Measurements from ENCODE around the gene TBC1D20.
"Not testable (repeated sequence)": the region's sequence is repeated elsewhere in the genome, so short reads cannot be mapped to it uniquely, and the experiment has no call there.

Gene TBC1D20

GRCh38 chr20:476561-477249, 14.4 kb upstream of the TBC1D20 start:
- DNase-seq (ENCODE audit: low read depth in 2 of 3, low spot score in 2 of 3), result not testable (repeated sequence)

DNA sequence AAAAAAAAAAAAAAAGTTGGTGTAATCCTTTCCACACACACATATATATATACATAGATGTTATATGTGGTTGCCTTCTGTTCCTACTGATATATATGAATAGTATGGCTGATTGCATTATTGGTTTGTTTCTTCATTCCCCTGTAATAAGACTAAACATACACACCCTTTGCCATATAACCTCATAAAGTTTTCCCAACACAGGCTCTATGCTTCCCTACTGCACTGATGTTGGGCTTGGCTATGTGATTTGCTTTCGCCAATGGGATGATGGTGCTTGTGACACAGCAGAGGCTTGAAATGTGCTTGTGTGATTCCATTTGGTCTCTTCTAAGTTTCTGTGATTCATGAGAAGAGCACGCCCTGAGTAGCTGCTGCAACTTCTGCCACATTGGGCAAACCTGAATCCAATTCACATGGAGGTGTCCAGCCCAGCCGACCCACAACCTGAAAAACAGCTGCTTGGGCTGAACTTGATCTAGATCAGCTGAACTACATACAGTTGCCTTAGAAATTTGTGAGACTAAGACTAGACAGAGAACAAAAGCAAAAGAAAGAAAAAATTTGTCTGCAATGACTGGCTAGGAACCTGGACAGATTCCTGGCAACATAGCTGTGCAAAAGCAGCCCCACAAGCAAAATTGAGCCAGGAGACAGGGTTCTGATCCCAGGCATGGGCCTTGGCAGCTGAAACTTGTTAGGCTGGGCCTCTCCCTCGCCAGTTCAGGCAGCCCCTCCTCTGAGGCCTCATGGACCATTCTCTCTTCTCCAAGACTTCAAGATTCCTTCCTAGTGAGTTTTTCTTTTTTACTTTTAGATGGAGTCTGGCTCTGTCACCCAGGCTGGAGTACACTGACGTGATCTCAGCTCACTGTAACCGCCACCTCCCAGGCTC, 13.4 kb upstream of the TBC1D20 start:
- no peak for DNase-seq (ENCODE audit: low read depth in 2 of 3, low spot score in 2 of 3)

- DNase-seq (ENCODE audit: low read depth in 2 of 3, low spot score in 2 of 3), result no peak
Measured at GRCh38 chr20:474581-474980, 12.2 kb upstream of the TBC1D20 start.

DNA sequence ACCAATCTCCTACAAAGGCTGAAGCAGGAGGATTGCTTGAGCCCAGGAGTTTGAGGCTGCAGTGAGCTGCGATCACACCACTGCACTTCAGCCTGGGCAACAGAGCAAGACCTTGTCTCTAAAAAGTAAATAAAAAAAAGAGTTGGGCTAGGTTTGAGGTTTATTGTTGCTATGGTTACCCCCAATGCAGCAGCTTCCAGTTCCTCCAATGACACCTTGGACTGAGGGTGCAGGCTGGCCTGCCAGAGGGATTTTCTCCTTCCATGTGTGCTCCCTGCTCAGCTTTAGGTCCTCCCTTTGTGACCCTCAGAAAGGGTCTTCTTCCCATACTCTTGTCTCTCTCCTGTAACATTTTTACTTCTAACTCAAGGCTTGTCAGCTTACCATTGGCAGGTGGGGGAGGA, 10.6 kb upstream of the TBC1D20 start:
- no peak for DNase-seq (ENCODE audit: low read depth in 2 of 3, low spot score in 2 of 3)

- no peak for DNase-seq (ENCODE audit: low read depth in 2 of 3, low spot score in 2 of 3)
Measured at GRCh38 chr20:472137-472846, 10.0 kb upstream of the TBC1D20 start.

DNA sequence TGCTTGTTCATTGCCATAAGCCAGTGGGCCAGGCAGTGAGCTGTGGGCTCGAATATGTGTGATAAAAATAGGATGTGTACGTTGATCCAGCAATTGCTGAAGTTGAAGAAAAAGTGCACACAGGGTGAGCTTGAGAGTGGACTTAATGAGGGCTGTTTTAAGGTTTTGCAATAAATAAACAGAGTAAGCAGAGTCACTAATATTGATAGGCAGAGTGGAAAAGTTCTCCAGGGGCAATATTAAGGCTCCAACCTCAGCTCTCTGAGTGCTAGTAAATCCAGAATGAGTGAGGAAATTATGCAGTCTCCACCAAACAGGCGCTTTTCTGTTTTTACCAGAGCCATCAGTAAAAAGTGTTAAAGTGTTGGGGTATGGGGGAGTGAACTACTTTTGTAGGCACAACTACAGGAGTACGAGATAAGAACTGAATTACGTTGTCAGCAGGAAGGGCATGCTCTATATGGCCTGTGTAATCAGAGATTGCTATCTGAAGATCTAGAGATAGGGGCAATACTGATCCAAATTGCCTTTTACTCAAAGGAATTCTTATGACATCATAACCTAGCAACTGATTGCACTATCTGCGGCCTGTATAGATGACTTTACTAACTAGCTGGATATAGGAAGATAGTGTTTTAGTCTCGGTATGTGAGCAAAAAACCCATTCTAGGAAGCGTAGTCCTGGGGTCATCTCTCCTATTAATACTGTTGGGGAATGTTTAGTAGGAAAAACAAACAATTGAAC, 7.6 kb upstream of the TBC1D20 start:
- no peak for DNase-seq (ENCODE audit: low read depth in 2 of 3, low spot score in 2 of 3)

- DNase-seq (ENCODE audit: low read depth in 2 of 3, low spot score in 2 of 3), result no peak
Measured at GRCh38 chr20:467755-468154, 5.4 kb upstream of the TBC1D20 start.

DNA sequence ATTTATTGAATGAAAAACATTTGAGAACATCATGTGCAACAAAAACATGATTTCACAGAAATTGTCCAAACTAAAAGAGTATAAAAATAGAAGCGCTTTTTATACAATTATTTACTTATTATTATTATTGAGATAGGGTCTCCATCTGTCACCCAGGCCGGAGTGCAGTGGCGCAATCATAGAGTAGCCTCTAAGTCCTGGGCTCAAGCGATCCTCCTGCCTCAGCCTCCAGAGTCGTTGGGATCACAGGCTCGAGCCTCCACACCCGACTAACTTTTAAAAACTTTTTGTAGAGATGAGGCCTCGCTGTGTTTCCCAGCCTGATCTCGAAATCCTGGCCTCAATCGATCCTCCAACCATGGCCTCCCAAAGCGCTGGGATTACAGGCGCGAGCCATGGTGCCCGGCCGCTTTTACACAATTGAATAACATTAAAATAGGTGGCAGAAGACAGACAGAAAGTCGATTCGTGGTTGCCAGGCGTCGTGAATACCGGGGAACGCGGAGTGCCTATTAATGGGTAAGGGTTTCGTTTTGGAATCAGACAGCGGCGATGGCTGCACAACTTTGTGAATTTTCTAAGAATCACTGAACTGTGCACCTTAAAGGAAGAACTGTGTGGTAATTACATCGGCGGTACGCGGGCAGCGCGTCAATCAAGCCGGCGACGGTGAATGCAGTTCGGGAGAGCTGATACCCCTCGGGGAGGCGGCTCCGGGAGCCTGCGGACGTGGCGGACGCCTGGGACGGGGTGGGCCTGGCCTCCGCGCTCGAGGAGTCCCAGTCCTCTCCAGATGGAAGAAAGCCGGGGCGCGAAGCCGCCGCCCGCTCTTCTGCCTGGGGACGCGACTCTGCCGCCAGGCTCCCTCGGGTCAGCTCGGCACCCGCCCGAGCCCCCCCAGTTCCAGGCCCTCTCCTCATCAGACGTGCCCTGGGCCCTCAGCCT, 807 bp downstream of the TBC1D20 start:
- peak; percentile 21 to 43 (median 40) for DNase-seq (ENCODE audit: low read depth in 2 of 3, low spot score in 2 of 3)

DNA sequence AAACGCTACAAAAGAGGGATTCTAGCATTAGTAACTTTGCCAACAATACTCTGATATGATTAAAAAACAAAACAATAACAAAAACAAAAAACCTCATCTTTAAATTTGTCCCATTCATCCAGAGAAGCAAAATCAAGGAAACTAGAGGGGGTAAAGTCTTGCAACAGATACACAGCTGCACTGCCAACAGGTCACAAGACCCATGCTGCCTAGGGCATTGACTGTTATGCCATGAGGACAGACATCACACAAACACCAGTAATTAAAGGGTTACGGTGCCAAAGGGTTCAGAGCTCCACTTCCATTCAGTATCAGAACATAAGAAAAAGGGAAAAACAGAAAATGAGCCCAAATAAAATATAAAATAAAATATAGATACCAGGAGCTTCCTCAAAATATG, 1.6 kb downstream of the TBC1D20 start:
- DNase-seq (ENCODE audit: low read depth in 2 of 3, low spot score in 2 of 3), result no peak

DNA sequence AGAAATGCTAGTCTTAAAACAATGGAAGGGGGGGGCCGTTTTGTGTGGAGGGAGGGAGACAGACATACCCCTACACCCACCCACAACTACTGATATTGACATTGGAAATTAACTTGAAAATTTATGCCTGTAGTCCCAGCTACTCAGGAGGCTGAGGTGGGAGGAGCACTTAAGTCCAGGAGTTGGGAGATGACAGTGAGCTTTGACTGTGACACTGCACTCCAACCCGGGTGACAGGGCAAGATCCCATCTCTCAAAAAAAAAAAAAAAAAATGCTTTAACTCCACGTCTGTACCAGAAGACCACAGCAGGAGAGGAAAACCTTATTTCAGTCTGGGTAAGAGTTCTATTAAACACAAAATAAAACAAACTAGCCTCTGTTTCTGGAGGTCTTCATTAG, 2.2 kb downstream of the TBC1D20 start:
- DNase-seq (ENCODE audit: low read depth in 2 of 3, low spot score in 2 of 3), result no peak

DNA sequence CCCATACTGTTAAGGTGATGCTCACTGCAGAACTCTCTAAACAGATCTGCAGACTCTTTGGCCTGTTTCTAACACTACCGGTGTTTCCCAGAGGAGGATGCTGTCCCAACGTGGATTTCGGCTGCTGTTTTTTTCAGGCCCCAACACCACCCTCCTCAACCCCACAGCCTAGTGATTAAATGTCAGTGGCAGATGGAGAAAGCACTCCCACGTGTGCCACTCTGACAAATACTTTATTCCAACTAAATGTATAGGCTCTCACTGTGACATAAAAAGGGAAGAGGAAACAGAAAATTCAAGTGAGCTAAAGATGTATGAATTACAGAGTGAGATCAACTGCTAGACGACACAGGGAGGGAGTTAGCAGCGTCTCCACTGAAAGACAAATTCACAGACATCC, 3.6 kb downstream of the TBC1D20 start:
- no peak for DNase-seq (ENCODE audit: low read depth in 2 of 3, low spot score in 2 of 3)

GRCh38 chr20:454951-455350, 7.4 kb downstream of the TBC1D20 start:
- no peak for DNase-seq (ENCODE audit: low read depth in 2 of 3, low spot score in 2 of 3)

DNA sequence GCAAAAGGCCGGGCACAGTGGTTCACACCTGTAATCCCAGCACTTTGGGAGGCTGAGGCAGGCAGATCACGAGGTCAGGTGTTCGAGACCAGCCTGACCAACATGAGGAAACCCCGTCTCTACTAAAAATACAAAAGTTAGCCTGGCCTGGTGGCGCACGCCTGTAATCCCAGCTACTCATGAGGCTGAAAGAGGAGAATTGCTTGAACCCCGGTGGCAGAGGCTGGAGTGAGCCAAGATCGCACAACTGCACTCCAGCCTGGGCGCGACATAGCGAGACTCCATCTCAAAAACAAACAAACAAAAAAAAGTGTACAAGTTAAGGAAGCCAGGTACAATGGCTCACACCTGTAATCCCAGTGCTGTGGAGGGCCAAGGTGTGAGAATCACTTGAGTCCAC, 10.3 kb downstream of the TBC1D20 start:
- DNase-seq (ENCODE audit: low read depth in 2 of 3, low spot score in 2 of 3), result not testable (repeated sequence)

- no peak for DNase-seq (ENCODE audit: low read depth in 2 of 3, low spot score in 2 of 3)
Measured at GRCh38 chr20:445514-446336, 16.6 kb downstream of the TBC1D20 start.

- DNase-seq (ENCODE audit: low read depth in 2 of 3, low spot score in 2 of 3), result no peak
Measured at GRCh38 chr20:444862-445426, 17.4 kb downstream of the TBC1D20 start.

DNA sequence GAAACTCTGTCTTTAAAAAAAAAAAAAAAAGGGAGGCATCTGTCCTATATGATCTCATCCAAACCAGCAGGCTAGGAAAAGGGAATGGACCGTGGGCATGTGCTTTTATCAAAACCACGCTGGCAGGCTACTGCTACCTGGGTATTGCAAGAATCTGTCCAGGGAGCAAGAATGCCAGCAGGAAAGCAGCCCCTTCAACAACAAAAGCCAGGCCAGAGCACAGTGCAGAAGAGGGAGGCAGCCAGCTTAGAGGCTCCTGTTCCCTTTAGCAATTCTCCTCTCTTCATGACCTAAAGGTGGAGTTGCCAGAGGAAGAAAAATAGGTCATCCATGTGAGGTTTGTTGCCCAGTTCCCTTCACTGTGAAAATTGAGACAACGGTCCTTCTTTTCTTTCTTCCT, 18.2 kb downstream of the TBC1D20 start:
- DNase-seq (ENCODE audit: low read depth in 2 of 3, low spot score in 2 of 3), result no peak

DNA sequence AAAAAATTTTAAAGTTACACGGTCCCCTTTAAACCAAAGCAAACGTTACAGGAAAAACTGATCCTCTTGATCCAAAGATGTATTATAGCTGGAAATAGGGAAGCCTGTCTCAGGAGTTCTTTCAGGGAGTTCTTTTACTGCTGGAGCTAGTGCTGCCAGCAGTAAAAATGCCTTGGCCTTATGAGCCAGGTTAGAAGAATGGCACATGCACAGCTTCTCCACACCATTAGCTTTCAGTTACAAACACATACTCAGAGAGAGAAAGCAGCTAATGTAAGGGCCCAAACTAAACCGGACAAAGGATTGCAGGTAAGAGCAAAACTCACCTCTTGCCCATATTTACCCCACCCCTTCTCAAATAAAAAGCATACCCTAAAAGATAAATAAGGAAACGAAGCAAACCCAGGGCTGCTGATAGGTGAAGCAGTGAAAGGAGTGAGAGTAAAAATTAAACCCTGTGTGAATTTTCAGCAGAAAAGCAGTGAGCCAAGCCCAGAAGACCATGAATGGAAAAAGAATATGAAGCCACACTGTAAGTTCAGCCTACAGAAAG, 19.0 kb downstream of the TBC1D20 start:
- DNase-seq (ENCODE audit: low read depth in 2 of 3, low spot score in 2 of 3), result no peak

- DNase-seq (ENCODE audit: low read depth in 2 of 3, low spot score in 2 of 3), result no peak
Measured at GRCh38 chr20:440636-441035, 21.7 kb downstream of the TBC1D20 start.

DNA sequence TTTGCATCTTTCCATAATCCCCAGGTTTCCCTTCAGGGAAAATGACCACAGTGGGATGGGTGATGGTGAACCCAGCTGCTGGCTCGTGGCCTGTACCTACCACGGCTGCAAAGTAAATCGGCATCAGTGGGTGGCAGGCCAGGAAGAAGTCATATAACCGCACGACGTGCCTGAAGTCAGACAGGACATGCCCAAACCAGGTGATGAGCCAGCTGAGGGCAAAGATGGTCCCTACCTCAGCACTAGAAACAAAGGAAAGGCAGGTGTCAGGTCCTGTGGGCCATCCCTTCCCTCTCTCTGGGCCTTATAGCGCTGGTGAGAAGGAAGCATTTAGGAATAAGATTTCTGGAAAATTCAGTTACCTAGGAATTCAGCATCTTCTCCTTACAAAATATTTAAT, 22.2 kb downstream of the TBC1D20 start:
- no peak for DNase-seq (ENCODE audit: low read depth in 2 of 3, low spot score in 2 of 3)
